Ishikawa (cell line): Measurements from ENCODE around the gene SHPK.

Source experiments
- CEBPB ChIP-seq: IDR thresholded peaks from 2 replicates; pipeline ENCODE4 v1.6.1; 2012
- CREB1 ChIP-seq: IDR thresholded peaks from 2 replicates; pipeline ENCODE4 v1.6.1; 2012; ENCODE audit warnings: low read depth
- EP300 ChIP-seq: IDR thresholded peaks from 2 replicates; pipeline ENCODE4 v1.6.1; 2012; ENCODE audit warnings: borderline replicate concordance
- FOXM1 ChIP-seq: IDR thresholded peaks from 2 replicates; pipeline ENCODE4 v1.6.1; 2012; ENCODE audit warnings: low read depth, borderline replicate concordance
- MAX ChIP-seq: IDR thresholded peaks from 2 replicates; pipeline ENCODE4 v1.6.1; 2012
- RAD21 ChIP-seq: IDR thresholded peaks from 2 replicates; pipeline ENCODE4 v1.6.1; 2012; ENCODE audit warnings: low read depth
- TCF12 ChIP-seq: IDR thresholded peaks from 2 replicates; pipeline ENCODE4 v1.6.1; 2012; ENCODE audit warnings: low read depth
- TEAD4 ChIP-seq: IDR thresholded peaks from 2 replicates; pipeline ENCODE4 v1.6.1; 2012
- USF1 ChIP-seq: IDR thresholded peaks from 2 replicates; pipeline ENCODE4 v1.6.1; 2012
- YY1 ChIP-seq: IDR thresholded peaks from 2 replicates; pipeline ENCODE4 v1.6.1; 2012; ENCODE audit warnings: low read depth
- ZBTB7A ChIP-seq: IDR thresholded peaks from 2 replicates; pipeline ENCODE4 v1.6.1; 2012; ENCODE audit warnings: low read depth
- TF ChIP-seq, protein P1 (sequence below): IDR thresholded peaks from 2 replicates; pipeline ENCODE4 v1.6.1; 2012; ENCODE audit warnings: low read depth, mild to moderate bottlenecking

DNA sequence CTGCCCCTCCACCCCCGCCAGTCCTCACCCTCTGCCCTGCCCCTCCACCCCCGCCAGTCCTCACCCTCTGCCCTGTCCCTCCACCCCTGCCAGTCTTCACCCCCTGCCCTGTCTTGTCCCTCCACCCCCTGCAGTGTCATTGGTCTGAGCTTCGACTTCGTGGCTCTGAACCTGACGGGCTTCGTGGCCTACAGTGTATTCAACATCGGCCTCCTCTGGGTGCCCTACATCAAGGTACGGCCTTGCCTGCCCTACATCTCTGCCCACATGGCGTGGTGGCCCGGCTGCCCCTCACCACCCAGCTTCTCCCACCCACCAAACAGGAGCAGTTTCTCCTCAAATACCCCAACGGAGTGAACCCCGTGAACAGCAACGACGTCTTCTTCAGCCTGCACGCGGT lies 20.3 kb upstream of the SHPK start:
- TF ChIP-seq ZBTB7A (no peak), YY1 (no peak), MAX (no peak), EP300 (no peak), FOXM1 (no peak), RAD21 (no peak), CEBPB (no peak), TCF12 (no peak), USF1 (no peak), CREB1 (no peak), TEAD4 (no peak)
- TF ChIP-seq, protein P1, sequence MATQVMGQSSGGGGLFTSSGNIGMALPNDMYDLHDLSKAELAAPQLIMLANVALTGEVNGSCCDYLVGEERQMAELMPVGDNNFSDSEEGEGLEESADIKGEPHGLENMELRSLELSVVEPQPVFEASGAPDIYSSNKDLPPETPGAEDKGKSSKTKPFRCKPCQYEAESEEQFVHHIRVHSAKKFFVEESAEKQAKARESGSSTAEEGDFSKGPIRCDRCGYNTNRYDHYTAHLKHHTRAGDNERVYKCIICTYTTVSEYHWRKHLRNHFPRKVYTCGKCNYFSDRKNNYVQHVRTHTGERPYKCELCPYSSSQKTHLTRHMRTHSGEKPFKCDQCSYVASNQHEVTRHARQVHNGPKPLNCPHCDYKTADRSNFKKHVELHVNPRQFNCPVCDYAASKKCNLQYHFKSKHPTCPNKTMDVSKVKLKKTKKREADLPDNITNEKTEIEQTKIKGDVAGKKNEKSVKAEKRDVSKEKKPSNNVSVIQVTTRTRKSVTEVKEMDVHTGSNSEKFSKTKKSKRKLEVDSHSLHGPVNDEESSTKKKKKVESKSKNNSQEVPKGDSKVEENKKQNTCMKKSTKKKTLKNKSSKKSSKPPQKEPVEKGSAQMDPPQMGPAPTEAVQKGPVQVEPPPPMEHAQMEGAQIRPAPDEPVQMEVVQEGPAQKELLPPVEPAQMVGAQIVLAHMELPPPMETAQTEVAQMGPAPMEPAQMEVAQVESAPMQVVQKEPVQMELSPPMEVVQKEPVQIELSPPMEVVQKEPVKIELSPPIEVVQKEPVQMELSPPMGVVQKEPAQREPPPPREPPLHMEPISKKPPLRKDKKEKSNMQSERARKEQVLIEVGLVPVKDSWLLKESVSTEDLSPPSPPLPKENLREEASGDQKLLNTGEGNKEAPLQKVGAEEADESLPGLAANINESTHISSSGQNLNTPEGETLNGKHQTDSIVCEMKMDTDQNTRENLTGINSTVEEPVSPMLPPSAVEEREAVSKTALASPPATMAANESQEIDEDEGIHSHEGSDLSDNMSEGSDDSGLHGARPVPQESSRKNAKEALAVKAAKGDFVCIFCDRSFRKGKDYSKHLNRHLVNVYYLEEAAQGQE, result no peak
